PFSK-1 (cell line): ENCODE data around the gene MAIP1.

Source experiments
- FOXP2 ChIP-seq: optimal IDR thresholded peaks from 2 replicates; pipeline ENCODE3; 2011; ENCODE audit warnings: borderline replicate concordance, control low read depth, inconsistent platforms; ENCODE audit not compliant: insufficient read depth; ENCODE audit errors: extremely low read length, extremely low read depth
- POLR2AphosphoS5 ChIP-seq: IDR thresholded peaks from 2 replicates; pipeline ENCODE4 v1.6.1; 2012; ENCODE audit warnings: low read depth, mild to moderate bottlenecking, control low read depth, low read length, moderate library complexity
- SIN3A ChIP-seq: IDR thresholded peaks from 2 replicates; pipeline ENCODE4 v1.6.1; 2012; ENCODE audit warnings: mild to moderate bottlenecking, low read length, moderate library complexity, borderline replicate concordance; ENCODE audit not compliant: insufficient read depth
- TAF1 ChIP-seq: IDR thresholded peaks from 2 replicates; pipeline ENCODE4 v1.6.1; 2012; ENCODE audit warnings: low read length, control low read depth, borderline replicate concordance; ENCODE audit not compliant: insufficient read depth
- TF ChIP-seq, protein P1 (sequence below), 2 experiments: IDR thresholded peaks; 2 replicates each; pipeline versions ENCODE4 v1.6.1 to v1.8.0; 2011 to 2012; ENCODE audit warnings: low read depth in 2 of 2, low read length in 2 of 2, control low read depth in 1 of 2, inconsistent platforms in 1 of 2, mild to moderate bottlenecking in 1 of 2, moderate library complexity in 1 of 2; ENCODE audit not compliant: insufficient read depth in 1 of 2

The MAIP1 gene

DNA sequence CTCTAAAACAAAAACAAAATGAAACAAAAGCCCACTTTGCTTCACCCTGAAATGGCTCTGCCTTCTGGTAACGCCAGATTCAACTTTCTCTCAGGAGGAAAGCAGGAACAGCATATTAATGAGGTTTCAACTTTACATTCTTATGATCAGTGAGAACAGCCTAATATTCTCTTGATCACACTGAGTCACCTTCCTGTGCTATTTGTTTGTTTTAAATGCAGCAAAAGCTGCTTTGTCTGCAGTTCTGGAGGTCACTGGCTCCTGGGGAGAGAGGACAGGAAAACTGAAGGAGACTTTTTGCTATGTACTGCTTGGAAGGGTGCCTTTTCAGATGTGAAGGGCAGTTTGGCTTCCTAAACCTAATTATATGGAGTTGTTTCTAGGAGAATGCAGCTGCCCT is 48.1 kb downstream of the MAIP1 start:
- TF ChIP-seq SIN3A (no peak), POLR2AphosphoS5 (no peak), FOXP2 (no peak), TAF1 (no peak)
- TF ChIP-seq, protein P1, sequence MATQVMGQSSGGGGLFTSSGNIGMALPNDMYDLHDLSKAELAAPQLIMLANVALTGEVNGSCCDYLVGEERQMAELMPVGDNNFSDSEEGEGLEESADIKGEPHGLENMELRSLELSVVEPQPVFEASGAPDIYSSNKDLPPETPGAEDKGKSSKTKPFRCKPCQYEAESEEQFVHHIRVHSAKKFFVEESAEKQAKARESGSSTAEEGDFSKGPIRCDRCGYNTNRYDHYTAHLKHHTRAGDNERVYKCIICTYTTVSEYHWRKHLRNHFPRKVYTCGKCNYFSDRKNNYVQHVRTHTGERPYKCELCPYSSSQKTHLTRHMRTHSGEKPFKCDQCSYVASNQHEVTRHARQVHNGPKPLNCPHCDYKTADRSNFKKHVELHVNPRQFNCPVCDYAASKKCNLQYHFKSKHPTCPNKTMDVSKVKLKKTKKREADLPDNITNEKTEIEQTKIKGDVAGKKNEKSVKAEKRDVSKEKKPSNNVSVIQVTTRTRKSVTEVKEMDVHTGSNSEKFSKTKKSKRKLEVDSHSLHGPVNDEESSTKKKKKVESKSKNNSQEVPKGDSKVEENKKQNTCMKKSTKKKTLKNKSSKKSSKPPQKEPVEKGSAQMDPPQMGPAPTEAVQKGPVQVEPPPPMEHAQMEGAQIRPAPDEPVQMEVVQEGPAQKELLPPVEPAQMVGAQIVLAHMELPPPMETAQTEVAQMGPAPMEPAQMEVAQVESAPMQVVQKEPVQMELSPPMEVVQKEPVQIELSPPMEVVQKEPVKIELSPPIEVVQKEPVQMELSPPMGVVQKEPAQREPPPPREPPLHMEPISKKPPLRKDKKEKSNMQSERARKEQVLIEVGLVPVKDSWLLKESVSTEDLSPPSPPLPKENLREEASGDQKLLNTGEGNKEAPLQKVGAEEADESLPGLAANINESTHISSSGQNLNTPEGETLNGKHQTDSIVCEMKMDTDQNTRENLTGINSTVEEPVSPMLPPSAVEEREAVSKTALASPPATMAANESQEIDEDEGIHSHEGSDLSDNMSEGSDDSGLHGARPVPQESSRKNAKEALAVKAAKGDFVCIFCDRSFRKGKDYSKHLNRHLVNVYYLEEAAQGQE (IDR thresholded peaks at IDR 0.05; ENCODE audit: insufficient read depth in 1 of 2, low read depth in 2 of 2, low read length in 2 of 2) = no peak

DNA sequence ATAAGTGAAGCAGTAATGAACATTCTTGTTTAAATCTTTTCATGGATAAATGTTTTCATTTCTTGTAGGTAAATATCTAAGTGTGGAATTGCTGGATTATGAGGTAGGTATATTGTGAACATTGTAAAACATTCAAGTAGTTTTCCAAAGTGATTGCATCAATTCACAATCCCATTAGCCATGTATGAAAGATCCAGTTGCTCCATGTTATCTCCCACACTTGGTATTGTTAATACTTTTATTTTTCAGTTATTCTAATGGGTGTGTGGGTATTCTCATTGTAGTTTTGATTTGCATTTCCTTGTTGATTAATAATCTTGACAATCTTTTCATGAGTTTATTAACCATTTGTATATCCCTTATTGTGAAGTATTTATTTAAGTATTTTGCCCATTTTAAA is 50.3 kb downstream of the MAIP1 start:
- TF ChIP-seq FOXP2 = no peak
- TF ChIP-seq TAF1 = no peak
- TF ChIP-seq POLR2AphosphoS5 = no peak
- TF ChIP-seq, protein P1 (IDR thresholded peaks at IDR 0.05; ENCODE audit: insufficient read depth in 1 of 2, low read depth in 2 of 2, low read length in 2 of 2) = no peak
- no peak for TF ChIP-seq SIN3A

DNA sequence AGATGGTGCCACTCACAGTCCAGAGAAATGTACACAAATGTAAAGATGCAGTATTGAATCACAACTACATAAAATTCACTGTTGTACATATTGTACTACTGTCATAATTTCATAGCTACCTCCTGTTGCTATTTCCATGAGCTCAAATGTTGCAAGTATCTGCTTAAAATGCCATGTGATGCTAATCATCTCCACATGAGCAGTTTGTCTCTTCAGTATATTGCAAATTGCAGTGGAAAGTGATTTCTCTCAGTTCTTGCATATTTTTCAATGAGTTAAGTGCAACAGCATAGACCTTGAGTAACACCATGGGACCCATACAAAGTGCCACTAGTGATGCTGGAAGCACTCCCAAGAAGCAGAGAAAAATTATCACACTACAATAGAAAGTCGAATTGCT is 51.9 kb downstream of the MAIP1 start:
- no peak for TF ChIP-seq SIN3A
- TF ChIP-seq, protein P1 (IDR thresholded peaks at IDR 0.05; ENCODE audit: insufficient read depth in 1 of 2, low read depth in 2 of 2, low read length in 2 of 2) = no peak
- no peak for TF ChIP-seq POLR2AphosphoS5
- TF ChIP-seq FOXP2 = no peak
- TF ChIP-seq TAF1 = no peak

DNA sequence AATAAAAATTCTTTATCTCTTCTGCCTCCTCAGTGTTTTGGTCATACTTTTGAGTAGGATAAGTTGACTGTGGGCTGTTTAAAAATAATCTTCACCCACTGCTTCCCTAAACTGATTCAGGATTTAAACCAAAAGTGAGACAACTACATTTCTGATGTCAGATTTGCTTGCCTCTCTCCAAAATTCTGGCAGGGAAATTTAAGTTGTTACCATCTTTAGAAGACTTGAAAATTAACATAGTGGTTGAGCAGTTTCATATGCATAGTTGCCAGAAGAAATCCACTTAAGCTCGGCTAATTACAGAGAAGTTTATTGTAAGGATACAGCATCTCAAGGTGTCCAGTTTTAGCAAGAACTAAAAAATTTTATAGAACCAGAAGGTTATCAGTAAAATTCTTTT is 57.0 kb downstream of the MAIP1 start:
- TF ChIP-seq TAF1 (no peak), POLR2AphosphoS5 (no peak), SIN3A (no peak), FOXP2 (no peak)
- TF ChIP-seq, protein P1 (IDR thresholded peaks at IDR 0.05; ENCODE audit: insufficient read depth in 1 of 2, low read depth in 2 of 2, low read length in 2 of 2) = no peak
